ENCODE data around the gene NCDN. TPM values are rescaled to one million over a fixed set of nuclear protein-coding genes. Genes with fewer than 3 reads are reported as not detected.

Gene NCDN
- total and polyA plus RNA-seq, 2 donors (not counting 1 experiment from before 2014, with no cell fraction given) = 18.1 to 33.2 TPM

DNA sequence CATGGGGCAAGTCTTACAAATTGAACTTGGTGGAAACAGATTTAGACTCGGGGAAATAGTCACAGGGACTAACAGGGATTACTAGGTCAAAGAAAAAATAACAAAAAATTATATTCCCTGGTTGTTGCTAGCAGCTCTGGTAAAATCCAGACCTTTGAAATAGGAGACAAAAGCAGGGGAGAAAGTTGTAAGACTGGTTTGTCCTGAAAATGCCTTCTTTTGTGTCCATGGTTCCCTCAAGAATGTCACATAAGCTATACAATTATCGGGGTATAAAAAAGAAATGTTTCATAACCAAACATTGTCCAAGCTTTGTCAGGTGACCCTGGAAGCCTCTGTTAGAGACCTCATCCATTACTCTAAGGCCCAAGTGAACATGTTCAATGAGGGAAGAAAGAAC is 33.5 kb upstream of the NCDN start:
- Histone ChIP-seq H3K36me3 (ENCODE audit: control insufficient read depth, insufficient read depth, low read length) (no peaks in the 10 kb centered on the region), H2AFZ (ENCODE audit: low read length) (no peak overlapping the region), H3K79me2 (ENCODE audit: control insufficient read depth, insufficient read depth, low read length) (no peaks in the 10 kb centered on the region), H4K20me1 (ENCODE audit: control insufficient read depth, extremely low read depth, insufficient read depth, low read length) (no peaks in the 10 kb centered on the region), H3K4me2 (ENCODE audit: extremely low read depth, insufficient read depth, low read length) (no peak overlapping the region), H3K4me3 (replicated peaks in 1 of 4; ENCODE audit: control extremely low read depth in 1 of 4, insufficient read depth in 1 of 4, low read depth in 3 of 4, low read length in 4 of 4) (no peak overlapping the region), H3K9me3 (ENCODE audit: control insufficient read depth, insufficient read depth, low read depth, low read length) (no peaks in the 10 kb centered on the region), H3K9ac (ENCODE audit: insufficient read depth, low read length) (no peak overlapping the region), H3K27me3 (ENCODE audit: control insufficient read depth, insufficient read depth, low read length) (no peaks in the 10 kb centered on the region), H3K4me1 (ENCODE audit: control insufficient read depth, extremely low read depth, insufficient read depth, low read length) (no peaks in the 10 kb centered on the region), H3K27ac (ENCODE audit: insufficient read depth, low read length) (no peak overlapping the region)
- DNase-seq (ENCODE audit: low read depth in 2 of 2) = no peak
- no peak for TF ChIP-seq CTCF (conservative IDR thresholded peaks at IDR 0.05 in 1 of 2, IDR thresholded peaks at IDR 0.05 in 1 of 2; ENCODE audit: low read depth in 1 of 2, low read length in 2 of 2)
- no peak for TF ChIP-seq EZH2 (IDR thresholded peaks at IDR 0.05; ENCODE audit: low read length, missing control alignments)

GRCh38 chr1:35530168-35530567 is 27.4 kb upstream of the NCDN start:
- no peak for TF ChIP-seq CTCF (conservative IDR thresholded peaks at IDR 0.05 in 1 of 2, IDR thresholded peaks at IDR 0.05 in 1 of 2; ENCODE audit: low read depth in 1 of 2, low read length in 2 of 2)
- no peak for TF ChIP-seq EZH2 (IDR thresholded peaks at IDR 0.05; ENCODE audit: low read length, missing control alignments)
- no peaks in the 10 kb centered on the region for H3K79me2 ChIP-seq (ENCODE audit: control insufficient read depth, insufficient read depth, low read length)
- H3K27me3 ChIP-seq (ENCODE audit: control insufficient read depth, insufficient read depth, low read length) = no peaks in the 10 kb centered on the region
- no peak overlapping the region for H3K27ac ChIP-seq (ENCODE audit: insufficient read depth, low read length)
- H3K36me3 ChIP-seq (ENCODE audit: control insufficient read depth, insufficient read depth, low read length) = no peaks in the 10 kb centered on the region
- no peaks in the 10 kb centered on the region for H4K20me1 ChIP-seq (ENCODE audit: control insufficient read depth, extremely low read depth, insufficient read depth, low read length)
- H3K4me2 ChIP-seq (ENCODE audit: extremely low read depth, insufficient read depth, low read length) = no peak overlapping the region
- no peak overlapping the region for H3K4me3 ChIP-seq (replicated peaks in 1 of 4; ENCODE audit: control extremely low read depth in 1 of 4, insufficient read depth in 1 of 4, low read depth in 3 of 4, low read length in 4 of 4)
- DNase-seq (ENCODE audit: low read depth in 2 of 2) = no peak
- H3K9ac ChIP-seq (ENCODE audit: insufficient read depth, low read length) = no peak overlapping the region
- H2AFZ ChIP-seq (ENCODE audit: low read length) = no peak overlapping the region
- no peaks in the 10 kb centered on the region for H3K4me1 ChIP-seq (ENCODE audit: control insufficient read depth, extremely low read depth, insufficient read depth, low read length)
- no peaks in the 10 kb centered on the region for H3K9me3 ChIP-seq (ENCODE audit: control insufficient read depth, insufficient read depth, low read depth, low read length)

DNA sequence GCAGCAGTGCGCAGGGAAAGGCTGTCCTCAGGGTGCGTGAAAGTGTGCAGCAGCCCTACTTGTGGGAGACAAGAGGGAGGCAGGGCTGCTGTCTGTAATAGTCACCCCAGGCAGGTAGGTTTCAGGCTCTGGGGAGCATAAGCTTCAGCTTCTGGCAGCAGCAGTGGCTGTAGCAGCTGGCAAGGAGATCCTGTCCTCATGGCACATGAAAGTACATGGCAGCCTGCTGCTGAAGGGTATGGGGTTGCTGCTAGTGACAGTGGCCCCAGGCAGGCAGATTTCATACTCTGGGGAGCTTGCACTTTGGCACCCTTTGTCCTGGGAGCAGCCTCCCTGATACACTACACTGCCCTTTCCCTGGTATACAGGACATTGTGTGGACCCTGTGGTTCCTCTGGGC is 26.7 kb upstream of the NCDN start:
- Histone ChIP-seq H3K27ac (ENCODE audit: insufficient read depth, low read length) (no peak overlapping the region), H2AFZ (ENCODE audit: low read length) (no peak overlapping the region), H3K4me3 (replicated peaks in 1 of 4; ENCODE audit: control extremely low read depth in 1 of 4, insufficient read depth in 1 of 4, low read depth in 3 of 4, low read length in 4 of 4) (no peak overlapping the region), H3K9ac (ENCODE audit: insufficient read depth, low read length) (no peak overlapping the region), H3K79me2 (ENCODE audit: control insufficient read depth, insufficient read depth, low read length) (no peaks in the 10 kb centered on the region), H3K4me2 (ENCODE audit: extremely low read depth, insufficient read depth, low read length) (no peak overlapping the region), H3K9me3 (ENCODE audit: control insufficient read depth, insufficient read depth, low read depth, low read length) (no peaks in the 10 kb centered on the region), H3K27me3 (ENCODE audit: control insufficient read depth, insufficient read depth, low read length) (no peaks in the 10 kb centered on the region), H3K4me1 (ENCODE audit: control insufficient read depth, extremely low read depth, insufficient read depth, low read length) (no peaks in the 10 kb centered on the region), H3K36me3 (ENCODE audit: control insufficient read depth, insufficient read depth, low read length) (no peaks in the 10 kb centered on the region), H4K20me1 (ENCODE audit: control insufficient read depth, extremely low read depth, insufficient read depth, low read length) (no peaks in the 10 kb centered on the region)
- no peak for TF ChIP-seq EZH2 (IDR thresholded peaks at IDR 0.05; ENCODE audit: low read length, missing control alignments)
- TF ChIP-seq CTCF (conservative IDR thresholded peaks at IDR 0.05 in 1 of 2, IDR thresholded peaks at IDR 0.05 in 1 of 2; ENCODE audit: low read depth in 1 of 2, low read length in 2 of 2) = no peak
- no peak for DNase-seq (ENCODE audit: low read depth in 2 of 2)

Measured in fibroblast of lung (primary cell).